Stimulated activated CD4-positive, alpha-beta T cell treated with anti-CD3 and anti-CD28 coated beads, Interleukin-12 subunit alpha, Interleukin-12 subunit beta, amount 100 ng/mL, for 48 hours (primary cell): ENCODE data around the gene CD164.
A peak's percentile ranks its signal among the peaks of the same experiment; 100 is the strongest.

Experiments used
- DNase-seq, 3 donors: peaks; one replicate each; pipeline ENCODE4 v3.0.0-alpha.2; 2020; ENCODE audit warnings: low read depth in 2 of 3, low spot score in 1 of 3

CD164 gene

DNA sequence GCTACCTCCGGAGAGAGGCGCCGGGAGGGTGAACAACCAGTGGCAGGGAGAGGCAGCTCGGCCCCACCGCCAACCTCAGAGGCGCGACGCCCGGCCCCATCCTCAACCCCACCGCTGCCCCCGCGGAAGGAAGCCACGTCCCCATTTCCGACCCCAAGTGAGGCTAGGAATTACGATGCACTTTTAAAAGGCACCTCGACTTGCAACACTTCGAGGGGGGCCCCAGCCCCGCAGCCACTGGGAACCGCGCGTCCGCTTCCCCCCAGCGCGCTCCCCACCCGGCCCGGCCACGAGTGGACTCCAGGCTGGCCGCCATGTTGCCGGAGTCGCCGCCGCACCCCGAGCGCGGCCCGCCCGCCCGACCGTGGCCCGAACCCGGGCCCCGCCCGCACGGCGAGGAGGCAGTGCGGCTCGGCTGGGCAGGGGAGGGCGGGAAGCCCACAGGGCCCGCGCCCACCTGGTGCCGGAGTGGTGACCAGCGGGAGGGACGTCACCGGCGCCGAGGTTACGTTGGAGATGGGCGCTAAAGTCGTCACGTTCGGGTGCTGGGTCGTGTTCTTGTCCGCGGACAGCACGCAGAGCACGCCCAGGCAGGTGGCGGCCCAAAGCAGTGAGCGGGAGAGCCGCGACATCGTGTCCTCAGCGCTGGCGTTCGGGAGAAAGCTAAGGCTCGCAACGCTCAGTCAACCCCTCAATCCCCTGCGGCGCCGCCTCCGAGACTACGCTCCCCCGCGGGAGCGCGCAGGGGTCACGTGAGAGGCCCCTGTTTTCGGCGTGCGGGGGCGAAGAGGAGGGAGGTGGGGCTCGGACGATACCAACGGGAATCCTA lies at the start of gene CD164:
CD164 (minus strand) TSS at position 721 of the 829 bp plus-strand sequence; CDS start at position 632, 89 bp downstream.
- DNase-seq, result peak; percentile 85 to 92 (median 88)

DNA sequence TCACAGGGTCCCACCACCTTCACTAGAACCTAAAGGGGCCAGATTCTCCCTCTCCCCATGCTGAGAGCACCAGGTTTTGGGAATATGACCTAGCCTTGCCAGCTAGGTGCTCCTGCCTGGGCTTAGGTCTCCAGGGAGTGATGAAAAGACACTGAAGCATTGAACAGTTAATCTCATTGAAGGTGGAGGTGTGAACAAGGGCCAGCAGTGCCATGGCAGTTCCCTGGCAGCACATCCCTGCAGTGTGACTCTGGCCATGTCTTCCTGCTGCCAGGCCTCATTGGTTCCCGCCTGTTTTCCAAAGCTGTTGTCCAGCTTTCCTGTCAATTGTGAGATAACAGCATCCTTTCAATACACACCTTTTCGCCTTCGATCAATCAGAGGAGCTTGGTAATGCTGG lies 47.2 kb upstream of the CD164 start:
- DNase-seq, result no peak

DNA sequence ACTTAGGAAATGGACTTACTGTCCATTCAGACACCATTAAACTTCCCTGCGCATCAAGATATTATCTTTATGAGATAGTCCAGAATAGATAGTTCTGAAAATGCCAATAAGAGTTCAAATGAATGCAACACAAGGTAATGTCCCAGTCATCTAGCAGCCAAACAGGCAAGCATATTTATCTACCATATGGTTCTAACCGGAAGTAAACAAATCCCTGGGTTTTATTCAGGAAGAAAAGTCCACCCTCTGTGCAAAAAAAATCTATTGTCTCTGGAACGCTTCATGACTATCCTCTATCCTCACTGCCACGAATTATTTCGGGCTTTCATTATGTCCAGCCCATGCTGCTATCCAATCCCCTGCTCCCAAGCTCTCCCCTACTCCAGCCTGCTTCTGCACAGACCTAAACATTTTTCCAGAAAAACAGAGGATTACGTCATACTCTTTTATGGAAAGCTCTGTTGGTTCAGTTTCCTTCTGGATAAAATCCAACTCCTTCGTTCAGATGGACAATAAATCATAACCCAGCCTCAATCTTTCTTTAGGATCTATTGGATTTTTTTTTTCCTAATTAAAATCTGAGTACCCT lies 46.7 kb upstream of the CD164 start:
- DNase-seq, result no peak

DNA sequence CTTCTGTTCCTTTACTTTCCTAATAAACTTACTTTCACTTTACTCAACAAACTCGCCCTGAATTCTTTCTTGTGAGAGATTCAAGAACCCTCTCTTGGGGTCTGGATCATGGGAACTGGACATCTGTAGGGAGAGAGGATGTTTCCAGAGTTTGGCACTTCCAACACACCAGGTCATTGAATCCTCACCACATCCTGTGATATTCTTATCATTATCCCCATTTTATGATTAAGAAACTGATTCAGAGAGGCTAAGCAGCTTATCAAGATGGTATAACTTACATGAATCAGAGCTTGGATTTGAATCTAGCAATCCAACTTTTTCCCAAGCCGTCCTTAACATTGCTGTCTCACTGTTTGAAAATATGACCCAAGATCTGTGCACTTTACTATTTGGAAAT lies 42.7 kb upstream of the CD164 start:
- no peak for DNase-seq

DNA sequence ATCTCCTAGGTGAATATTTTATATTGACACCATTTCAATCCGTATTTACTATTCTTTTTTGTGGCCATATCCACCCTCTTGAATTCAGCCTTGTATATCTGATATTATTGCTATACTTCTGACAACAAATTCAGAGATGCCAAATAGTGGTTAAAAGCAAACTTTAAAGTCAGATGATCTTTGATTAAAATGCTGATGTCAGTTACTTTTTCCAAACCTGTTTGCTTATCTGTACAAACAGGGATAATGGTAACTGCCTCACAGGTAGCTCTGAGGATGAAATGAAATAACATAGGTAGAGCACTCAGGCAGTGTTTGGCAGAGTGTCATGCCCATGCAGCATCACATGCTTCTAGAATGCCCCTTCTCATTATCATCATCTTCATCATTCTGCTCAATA lies 38.9 kb upstream of the CD164 start:
- DNase-seq, result no peak

DNA sequence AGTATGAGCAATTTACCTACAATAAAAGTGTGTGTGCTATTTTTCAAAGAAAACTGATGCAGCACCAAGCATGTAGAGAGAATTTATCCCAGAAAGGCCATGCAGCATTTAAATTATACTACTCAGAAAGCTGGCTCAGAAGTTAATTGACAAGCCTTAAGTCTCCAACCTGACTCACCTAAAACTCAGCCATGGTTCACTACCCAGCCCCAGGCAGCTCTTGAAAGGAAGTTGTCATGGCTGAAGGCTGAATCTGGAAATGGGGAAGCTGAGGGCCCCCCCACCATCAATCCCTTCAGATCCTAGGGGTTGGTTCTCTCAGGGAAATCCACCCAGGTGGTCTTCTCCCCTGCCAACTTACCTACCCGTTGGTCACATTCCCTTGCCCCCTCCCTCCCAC lies 38.5 kb upstream of the CD164 start:
- DNase-seq, result no peak

DNA sequence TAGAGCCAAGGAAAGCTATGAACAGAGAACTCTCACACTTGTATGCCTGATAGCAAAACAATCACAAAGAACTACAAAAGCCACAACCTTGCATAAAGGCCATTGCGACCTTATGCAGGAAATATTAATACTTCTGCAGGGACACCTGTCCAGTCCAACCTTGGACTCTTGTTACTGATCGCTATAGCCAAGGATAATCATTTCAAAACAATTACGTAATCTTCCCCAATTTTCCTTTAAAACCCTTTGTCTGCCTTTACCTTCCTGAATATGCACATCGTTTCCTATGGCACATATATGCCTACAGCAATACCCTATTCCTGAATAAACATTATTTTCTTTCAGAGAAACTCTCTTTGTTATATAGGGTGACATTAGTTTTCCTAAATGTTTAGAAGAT lies 35.4 kb upstream of the CD164 start:
- no peak for DNase-seq

DNA sequence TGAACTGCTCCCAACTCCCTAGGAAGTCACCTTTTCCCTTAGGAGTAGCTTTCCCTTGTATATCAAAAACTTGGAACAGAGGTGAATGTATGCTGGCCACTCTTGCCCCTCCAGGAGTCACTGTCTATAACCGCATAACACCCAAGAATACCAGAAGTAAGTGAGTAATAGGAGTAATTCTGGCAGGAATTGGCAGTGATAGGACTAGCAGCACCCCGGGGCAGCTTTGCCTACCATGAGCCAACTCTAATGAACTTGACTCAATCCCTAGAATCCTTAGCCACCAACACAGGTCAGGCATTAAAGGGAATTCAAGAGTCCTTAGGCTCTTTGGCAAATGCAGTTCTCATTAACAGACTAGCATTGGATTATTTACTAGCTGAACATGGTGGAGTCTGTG lies 28.8 kb upstream of the CD164 start:
- DNase-seq, result no peak

DNA sequence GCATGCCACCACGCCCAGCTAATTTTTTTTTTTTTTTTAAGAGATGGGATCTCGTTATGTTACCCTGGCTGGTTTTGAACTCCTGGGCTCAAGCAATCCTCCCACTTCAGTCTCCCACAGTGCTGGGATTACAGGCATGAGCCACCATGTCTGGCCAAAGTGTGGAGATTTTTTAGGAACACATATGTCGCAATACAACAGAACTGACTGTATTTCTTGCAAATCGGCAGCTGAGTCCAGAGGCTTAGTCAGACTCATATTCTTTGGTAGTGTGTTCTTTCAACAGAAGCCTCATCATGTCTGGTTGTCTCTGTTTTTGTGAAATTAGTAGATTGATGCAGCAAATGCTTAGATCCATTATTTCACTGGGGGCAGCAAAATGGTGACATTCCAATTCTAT lies 23.9 kb upstream of the CD164 start:
- no peak for DNase-seq

DNA sequence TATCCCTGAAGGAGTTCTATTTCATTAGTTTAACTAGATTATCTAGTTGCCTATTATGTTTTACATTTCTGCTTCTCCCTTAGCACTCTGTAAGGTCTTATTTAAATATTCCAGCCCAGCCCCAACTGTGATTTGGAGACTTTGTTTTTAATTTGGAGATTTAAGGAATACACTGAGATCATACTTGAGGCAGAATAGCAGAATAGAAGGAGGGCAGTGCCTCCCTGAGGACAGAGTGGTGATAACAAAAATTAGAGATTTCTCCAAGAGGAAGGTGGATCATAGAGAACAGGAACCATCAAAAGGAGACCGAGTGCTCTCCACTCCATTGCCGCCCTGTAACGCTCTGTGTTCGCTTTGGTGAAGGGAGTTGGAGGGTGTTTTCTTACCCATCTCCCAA lies 14.8 kb upstream of the CD164 start:
- no peak for DNase-seq

DNA sequence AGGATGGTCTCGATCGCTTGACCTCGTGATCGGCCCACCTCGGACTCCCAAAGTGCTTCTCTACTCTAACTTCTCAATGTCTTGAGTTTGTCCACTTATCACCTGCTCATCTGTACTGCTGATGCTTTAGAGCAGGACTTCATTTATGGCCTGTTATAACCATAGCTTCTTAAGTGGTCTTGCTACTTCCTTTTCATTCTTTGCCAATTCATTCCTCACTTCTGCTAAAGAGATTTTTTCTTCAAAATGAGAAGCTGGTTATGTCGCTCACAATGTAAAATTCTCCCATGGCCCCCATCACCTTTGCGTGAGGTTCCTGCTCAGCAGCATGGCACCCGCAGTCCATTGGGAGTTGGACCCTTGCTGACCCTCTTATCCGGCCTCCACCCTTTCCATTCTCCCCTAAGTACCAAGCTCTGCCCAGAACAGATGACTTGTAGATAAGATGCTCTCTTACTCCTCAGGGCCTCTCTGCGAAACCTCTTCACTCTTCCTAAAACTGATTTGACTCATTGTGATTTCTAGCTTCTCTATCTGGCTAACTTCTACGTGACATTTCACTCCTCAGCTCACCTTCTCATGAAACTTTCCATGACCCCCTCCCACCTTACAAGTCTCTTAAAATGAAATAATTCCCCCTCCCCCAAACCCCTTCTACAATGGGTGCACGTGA lies 13.9 kb upstream of the CD164 start:
- no peak for DNase-seq

DNA sequence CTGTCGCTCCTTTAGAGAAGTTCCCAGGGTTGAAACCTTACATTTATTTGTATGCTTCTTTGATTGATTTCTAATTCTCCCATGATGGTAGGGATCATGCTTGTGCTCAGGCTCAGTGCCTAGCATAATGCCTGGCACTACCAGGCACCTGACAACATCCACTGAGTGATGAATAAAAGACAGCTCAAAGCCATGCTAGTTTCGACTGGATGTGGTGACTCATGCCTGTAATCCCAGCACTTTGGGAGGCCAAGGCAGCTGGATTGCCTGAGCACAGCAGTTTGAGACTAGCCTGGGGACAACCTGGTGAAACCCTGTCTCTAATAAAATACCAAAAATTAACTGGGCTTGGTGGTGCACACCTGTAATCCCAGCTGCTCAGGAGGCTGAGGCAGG lies 11.6 kb upstream of the CD164 start:
- DNase-seq, result no peak

DNA sequence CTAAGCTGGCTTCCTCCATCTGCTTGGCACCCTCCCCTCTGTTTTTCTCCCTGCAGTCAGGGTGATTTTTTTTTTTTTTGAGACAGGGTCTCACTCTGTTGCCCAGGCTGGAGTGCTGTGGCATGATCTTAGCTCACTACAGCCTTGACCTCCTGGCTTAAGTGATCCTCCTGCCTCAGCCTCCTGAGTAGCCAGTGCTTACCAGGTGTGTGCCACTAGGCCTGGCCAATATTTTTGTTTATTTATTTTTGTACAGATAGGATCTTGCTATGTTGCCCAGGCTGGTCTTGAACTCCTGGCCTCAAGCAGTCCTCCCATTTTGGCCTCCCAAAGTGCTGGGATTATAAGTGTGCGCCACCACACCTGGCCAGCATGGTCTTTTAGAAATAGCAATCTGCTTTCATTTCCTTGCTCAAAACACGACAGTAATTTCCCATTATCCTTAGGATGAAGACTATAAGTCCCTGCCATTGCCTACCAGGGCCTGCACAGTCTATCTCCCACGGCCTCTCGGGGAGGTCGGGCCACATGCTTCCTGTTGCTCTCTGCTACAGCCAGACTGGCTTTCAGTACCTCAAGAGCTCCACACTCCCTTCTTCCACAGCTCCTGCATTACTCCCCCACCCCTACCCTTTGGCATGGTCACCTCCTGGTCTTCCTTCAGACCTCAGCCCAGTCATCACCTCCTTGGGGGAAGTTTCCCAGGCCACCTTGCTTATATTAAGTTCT lies 11.1 kb upstream of the CD164 start:
- DNase-seq, result no peak

DNA sequence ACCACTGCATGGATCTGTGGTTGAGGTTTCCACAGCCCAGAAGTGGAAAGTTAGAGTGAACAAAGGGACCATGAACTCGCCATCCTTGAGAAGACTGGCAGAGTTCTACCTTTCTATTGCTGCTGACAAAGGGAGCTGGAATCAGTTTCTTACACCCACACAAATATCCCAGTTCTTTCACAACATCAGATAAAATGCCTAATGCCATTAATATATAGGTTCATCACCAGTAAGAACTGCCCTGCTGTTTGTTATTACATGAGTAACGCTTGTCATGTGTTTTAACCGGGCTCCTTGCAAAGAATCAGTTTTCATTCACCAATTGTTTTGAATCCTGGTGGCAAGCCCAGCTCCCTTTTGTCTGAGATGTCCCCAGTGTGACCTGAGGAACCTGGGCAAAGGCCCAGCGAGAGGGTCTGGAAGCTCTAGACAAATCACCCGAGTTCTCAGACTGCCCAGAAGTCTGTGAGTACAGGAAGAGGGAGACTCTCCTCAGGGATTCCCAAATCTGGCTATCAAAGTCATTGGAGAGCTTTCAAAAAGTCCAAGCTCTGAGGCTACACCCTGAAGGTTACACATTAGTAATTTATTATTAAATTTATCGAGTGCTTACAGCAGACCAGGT lies 7.5 kb upstream of the CD164 start:
- no peak for DNase-seq

DNA sequence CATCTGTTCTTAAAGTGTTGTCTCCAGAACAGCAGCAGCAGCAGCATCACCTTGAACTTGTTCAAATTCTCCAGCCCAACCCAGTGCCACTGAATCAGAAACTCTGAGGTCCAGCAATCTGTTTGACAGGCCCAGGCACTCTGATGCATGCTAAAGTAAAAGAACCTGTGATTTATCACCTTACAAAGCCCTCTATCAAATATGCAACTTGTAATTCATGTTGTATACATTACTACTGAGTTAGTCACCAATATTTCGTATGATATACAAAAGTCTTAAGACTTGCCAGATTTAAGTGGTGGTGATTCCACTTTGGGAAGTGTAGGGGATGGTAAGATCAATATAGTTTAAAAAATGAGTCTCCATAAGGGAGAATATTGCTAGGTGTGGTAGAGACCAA lies 6.0 kb upstream of the CD164 start:
- no peak for DNase-seq

DNA sequence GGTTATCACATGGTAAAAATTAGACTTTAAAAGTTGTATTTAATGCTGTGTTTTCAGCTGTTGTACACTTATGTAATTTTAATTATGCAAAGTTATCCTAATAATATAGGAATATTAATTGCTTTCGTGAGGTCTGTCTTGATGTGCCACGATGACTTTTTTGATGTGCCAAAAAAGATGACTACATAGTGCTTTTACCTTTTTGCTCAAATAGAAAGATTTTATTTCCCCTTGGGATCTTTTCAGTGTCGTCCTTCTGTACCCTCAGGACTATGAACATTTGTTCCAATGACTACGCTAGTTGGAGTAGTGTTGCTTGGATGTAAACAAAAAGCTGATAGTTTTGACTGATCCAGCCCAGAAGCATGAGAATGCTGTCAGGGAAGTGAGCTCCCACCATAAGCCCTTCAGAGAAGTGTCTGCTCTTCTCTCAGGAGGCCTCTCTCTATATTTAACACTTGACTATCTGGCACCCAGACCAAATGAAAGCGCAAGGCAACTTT lies 1.2 kb upstream of the CD164 start:
- no peak for DNase-seq

DNA sequence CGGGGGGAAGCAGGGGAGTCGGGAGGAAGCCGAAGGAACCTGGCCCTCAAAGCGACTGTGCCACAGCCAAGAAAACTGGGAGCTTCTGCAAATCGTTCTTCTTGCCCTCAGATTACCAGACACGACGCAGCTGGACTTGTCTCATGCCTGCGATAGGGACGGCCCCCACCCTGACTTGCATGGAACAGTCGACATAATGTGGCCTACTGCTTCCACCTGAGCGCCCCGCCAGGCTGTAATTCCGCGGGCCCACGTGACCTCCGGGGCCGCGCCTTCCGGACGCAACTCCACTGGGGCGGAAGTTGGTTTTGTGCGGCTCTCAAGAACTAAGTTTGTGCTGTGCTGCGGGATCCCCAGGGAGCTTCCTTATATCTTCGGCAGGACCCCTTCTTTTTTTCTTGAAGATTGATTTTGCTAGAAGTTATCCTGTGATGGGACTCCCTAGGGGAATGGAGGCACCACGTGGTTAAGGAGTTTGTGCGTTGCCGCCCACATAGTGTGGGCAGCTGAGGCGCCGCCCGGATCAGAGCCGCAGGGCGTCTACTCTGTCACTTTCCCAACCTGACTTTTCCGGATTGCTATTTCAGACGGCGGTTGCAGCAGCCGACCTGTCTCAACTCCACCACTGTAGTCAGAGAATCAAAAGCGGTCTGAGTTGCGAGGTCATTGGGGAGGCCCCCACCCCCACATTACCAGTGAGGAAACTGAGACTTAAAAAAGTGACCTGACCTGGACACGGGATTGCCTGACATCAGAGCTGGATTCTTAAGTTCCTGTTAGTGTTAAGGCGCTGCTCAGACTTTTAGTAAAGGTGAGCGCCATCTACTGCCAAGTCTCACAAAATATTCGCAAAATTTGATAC lies 540 bp upstream of the CD164 start:
- DNase-seq, result peak; percentile 84 to 85 (median 85)

DNA sequence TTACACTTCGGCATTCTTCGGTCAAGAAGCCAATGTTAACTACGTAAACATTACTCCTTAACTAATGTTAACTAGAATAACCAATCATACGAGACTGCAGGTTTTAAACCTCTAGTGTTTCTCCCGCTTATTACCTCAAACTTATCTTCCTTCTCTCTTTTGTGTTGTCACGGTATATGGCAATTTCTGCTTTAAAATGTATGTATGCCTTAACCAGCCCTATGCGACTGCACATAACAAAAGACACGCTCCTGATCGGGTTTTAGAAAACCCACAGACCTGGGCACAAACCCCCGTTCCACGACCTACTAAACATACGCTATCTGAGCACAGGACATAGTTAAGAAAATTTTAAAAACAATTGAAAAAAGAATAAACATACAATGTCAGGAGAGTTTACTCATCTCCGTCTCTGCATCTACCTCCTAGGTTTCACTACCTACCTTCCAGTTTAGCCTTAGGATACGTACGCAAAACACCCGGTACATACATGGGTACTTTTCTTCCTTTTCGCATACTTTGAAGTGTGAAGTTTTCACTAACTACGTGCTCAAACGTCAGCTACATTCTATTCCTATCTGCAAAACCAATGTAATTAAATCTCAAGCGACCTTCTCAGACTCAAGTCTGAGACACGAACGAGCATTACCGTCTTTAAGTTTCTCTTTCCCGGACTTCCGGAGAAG lies 1.1 kb downstream of the CD164 start:
- DNase-seq, result no peak

DNA sequence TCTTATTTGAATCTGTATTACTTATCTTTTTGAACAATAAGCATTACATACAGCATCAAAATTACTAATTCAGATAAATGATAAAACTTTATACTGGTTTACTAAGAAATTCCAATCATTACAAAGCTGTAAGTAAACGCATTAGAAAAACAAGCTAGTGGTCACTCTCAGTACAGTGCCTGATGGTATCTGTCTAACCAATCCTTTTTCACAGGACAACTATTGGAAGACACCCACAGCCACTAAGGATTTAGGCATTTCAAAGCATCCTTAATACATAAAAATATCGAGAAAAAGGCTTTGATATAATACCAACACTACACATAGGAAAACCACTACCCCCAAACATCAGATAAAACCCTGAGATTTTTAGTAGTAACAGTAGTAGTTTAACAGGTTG lies 2.6 kb downstream of the CD164 start:
- no peak for DNase-seq

DNA sequence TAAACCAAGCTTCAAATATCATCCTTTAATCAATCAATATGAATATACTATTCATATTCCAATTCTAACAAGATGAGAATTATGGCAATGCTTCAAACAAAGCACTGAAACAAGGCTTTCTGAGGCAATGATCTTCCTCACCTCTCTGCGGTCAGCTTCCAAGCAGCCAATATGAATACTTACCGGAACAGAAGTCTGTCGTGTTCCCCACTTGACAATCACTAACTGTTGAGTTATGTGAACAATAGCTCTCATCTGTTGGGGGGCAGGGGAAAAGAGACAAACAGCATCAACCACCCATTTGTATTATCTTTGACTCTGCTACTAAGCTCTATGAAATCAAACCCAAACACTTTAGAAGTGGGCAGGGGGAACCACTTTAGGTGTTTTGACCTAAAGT lies 4.5 kb downstream of the CD164 start:
- no peak for DNase-seq
